B cell (primary cell): ENCODE data around the gene VOPP1. TPM values are rescaled to one million over a fixed set of nuclear protein-coding genes. Genes with fewer than 3 reads are reported as not detected.
A peak's percentile ranks its signal among the peaks of the same experiment; 100 is the strongest.

Experiments used
- ATAC-seq: fragments of 200-7000 bp; cut with Tn5 transposase; one replicate; pipeline ENCODE4 v1.10.0; 2021; ENCODE audit warnings: low read depth, mild to moderate bottlenecking, moderate number of reproducible peaks, moderate library complexity
- CTCF ChIA-PET: fragments of 350-600 bp; sonication (Branson Sonifier 250); formaldehyde crosslinking; loops from one replicate; lab custom pipeline; 2021; ENCODE audit warnings: antibody characterized with exemption, inconsistent platforms; lab: Charles Lee
- POLR2A ChIA-PET: fragments of 350-600 bp; sonication (Branson Sonifier 250); formaldehyde crosslinking; loops from one replicate; lab custom pipeline; 2021; ENCODE audit warnings: antibody characterized with exemption; lab: Charles Lee
- DNase-seq: peaks from one replicate; pipeline ENCODE4 v3.0.0; 2013
- H2AFZ ChIP-seq: 2 replicates; pipeline ENCODE4 v1.6.1; 2012; ENCODE audit warnings: mild to moderate bottlenecking, low read depth, low read length; ENCODE audit not compliant: insufficient read depth, poor library complexity, severe bottlenecking
- H3K27ac ChIP-seq, 2 donors: 1 replicate in 1 of 2; 2 replicates in 1 of 2; pipeline ENCODE4 v1.5.1; 2012 to 2013; ENCODE audit warnings: low read length in 2 of 2, mild to moderate bottlenecking in 2 of 2, moderate library complexity in 1 of 2
- H3K27me3 ChIP-seq, 4 experiments: fragments of 200-600 bp in 1 of 4; sonication (generic) in 1 of 4; replicated peaks in 1 of 4; 1 replicate in 2 of 4; 2 replicates in 2 of 4; pipeline versions ENCODE4 v1.6.1 to v1.7.0; 2013 to 2016; ENCODE audit warnings: low read length in 3 of 4, mild to moderate bottlenecking in 2 of 4, mixed read lengths in 1 of 4, moderate library complexity in 1 of 4; ENCODE audit not compliant: insufficient read depth in 4 of 4, control insufficient read depth in 3 of 4; ENCODE audit errors: control extremely low read depth in 1 of 4
- H3K36me3 ChIP-seq, 2 experiments: replicated peaks in 1 of 2; 1 replicate in 1 of 2; 2 replicates in 1 of 2; pipeline versions ENCODE4 v1.6.1 to v1.7.1; 2013; ENCODE audit warnings: low read length in 1 of 2; ENCODE audit not compliant: insufficient read depth in 2 of 2, control insufficient read depth in 1 of 2; ENCODE audit errors: control extremely low read depth in 1 of 2, extremely low read depth in 1 of 2
- H3K4me1 ChIP-seq, 2 donors: fragments of 200-600 bp in 1 of 2; sonication (generic) in 1 of 2; 1 replicate in 1 of 2; 2 replicates in 1 of 2; pipeline versions ENCODE4 v1.5.1 to v1.6.1; 2013 to 2017; ENCODE audit warnings: low read length in 2 of 2; ENCODE audit not compliant: control insufficient read depth in 2 of 2, insufficient read depth in 2 of 2
- H3K4me2 ChIP-seq: replicated peaks from 2 replicates; pipeline ENCODE3; 2012; ENCODE audit warnings: mild to moderate bottlenecking, low read depth, low read length; ENCODE audit not compliant: poor library complexity, severe bottlenecking
- H3K4me3 ChIP-seq, 5 experiments: fragments of 200-600 bp in 1 of 5; sonication (generic) in 1 of 5; 1 replicate in 3 of 5; 2 replicates in 2 of 5; pipeline versions ENCODE4 v1.5.1 to v1.7.0; 2011 to 2016; ENCODE audit warnings: low read length in 4 of 5, mild to moderate bottlenecking in 4 of 5, low read depth in 2 of 5, control low read depth in 1 of 5, moderate library complexity in 1 of 5; ENCODE audit not compliant: insufficient read depth in 1 of 5; ENCODE audit errors: control extremely low read depth in 1 of 5, extremely low read depth in 1 of 5
- H3K79me2 ChIP-seq: fragments of 200-600 bp; sonication (generic); one replicate; pipeline ENCODE4 v1.6.0; 2016; ENCODE audit warnings: low read length; ENCODE audit not compliant: control insufficient read depth, insufficient read depth
- H3K9ac ChIP-seq: fragments of 200-600 bp; sonication (generic); 2 replicates; pipeline ENCODE4 v1.6.1; 2017; ENCODE audit warnings: mild to moderate bottlenecking, low read length, moderate library complexity
- H3K9me3 ChIP-seq, 3 donors: one replicate each; pipeline versions ENCODE4 v1.6.1 to v1.7.1; 2013; ENCODE audit warnings: low read length in 2 of 3; ENCODE audit not compliant: control insufficient read depth in 2 of 3, insufficient read depth in 1 of 3; ENCODE audit errors: control extremely low read depth in 1 of 3
- H4K20me1 ChIP-seq: 2 replicates; pipeline ENCODE4 v1.6.0; 2012; ENCODE audit warnings: mild to moderate bottlenecking, low read length; ENCODE audit not compliant: insufficient read depth, control insufficient read depth, poor library complexity, severe bottlenecking
- H3K27ac Mint-ChIP-seq: one replicate; pipeline ENCODE4 v1.8.0; 2021; ENCODE audit warnings: mixed read lengths
- H3K27me3 Mint-ChIP-seq: one replicate; pipeline ENCODE4 v1.8.0; 2021; ENCODE audit warnings: mixed read lengths
- H3K4me1 Mint-ChIP-seq: one replicate; pipeline ENCODE4 v1.8.0; 2021; ENCODE audit warnings: mixed read lengths
- H3K4me3 Mint-ChIP-seq: one replicate; pipeline ENCODE4 v1.8.0; 2021; ENCODE audit warnings: mixed read lengths
- H3K9me3 Mint-ChIP-seq: one replicate; pipeline ENCODE4 v1.8.0; 2022; ENCODE audit warnings: mixed read lengths; ENCODE audit not compliant: insufficient read depth
- EZH2 ChIP-seq: IDR thresholded peaks from 2 replicates; pipeline ENCODE4 v1.6.1; 2012; ENCODE audit warnings: borderline replicate concordance, low read depth, mild to moderate bottlenecking, moderate library complexity, low read length; ENCODE audit not compliant: insufficient read depth, poor library complexity, severe bottlenecking
- WGBS: methylation state at CpG from one replicate; pipeline ENCODE4 v1.1.5; 2013; ENCODE audit warnings: missing lambda C conversion rate; ENCODE audit not compliant: insufficient coverage; 5-methylcytosine and 5-hydroxymethylcytosine counted together
- intact Hi-C: fragments of 100-400 bp; cut with micrococcal nuclease; formaldehyde crosslinking; loops from one replicate; pipeline ENCODE4 v1.10.0; 2022
- polyA plus RNA-seq: library from polyadenylated mRNA; depleted of rRNA; stranded (reverse); fragments of >200 nt; gene quantifications from 2 replicates; pipeline ENCODE4 v1.2.3, GENCODE V29; 2012
- total RNA-seq, 2 donors: library from RNA; stranded (reverse); fragments of 120-200 nt in 1 of 2; gene quantifications; 1 replicate in 1 of 2; 2 replicates in 1 of 2; pipeline versions ENCODE4 v1.2.3 to v1.2.4, GENCODE V29; 2013 to 2022
- TF ChIP-seq, protein P1 (sequence below): fragments of 200-600 bp; IDR thresholded peaks from one replicate; pipeline ENCODE4 v1.8.0; 2022; ENCODE audit warnings: antibody characterized with exemption, mild to moderate bottlenecking

Gene VOPP1
- total and polyA plus RNA-seq, 2 donors (not counting 1 experiment from before 2014, with no cell fraction given): 53.2 to 256 TPM

DNA sequence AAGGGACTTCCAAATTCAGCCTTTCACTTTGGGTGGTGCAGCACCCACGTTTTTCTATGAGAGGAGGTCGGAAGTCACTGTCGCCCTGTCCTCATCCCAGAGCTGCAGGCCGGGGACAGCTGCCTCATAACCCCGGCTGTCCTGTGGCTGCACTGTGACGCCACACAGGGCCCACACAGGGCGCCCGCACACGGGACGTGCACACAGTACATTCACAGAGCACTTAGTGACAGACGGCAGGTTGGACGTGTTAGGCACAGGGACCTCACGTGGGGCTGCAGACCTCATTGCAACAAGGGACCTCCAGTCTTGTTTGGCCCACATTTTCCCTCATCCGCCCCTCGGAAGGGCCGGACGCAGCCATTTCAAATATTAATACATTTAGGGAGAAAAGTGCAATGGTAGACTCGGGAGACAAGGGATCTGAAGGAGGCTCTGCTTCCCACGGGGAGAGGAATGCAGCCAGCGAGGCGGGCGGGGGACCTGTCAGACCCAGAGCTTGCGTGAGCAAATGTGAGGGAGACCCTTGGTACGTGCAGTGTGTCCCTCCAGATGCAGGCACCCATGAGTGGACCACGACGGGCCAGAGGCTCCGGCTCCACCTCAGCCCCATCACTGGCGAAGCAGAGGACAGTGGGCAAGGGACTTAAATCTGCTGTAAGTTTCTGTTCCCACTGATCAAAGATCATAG lies 86.7 kb downstream of the VOPP1 start:
- Histone ChIP-seq H3K36me3 (peaks cover 0 to 72% of the 10 kb centered on the region in 2 experiments), H3K4me1 (no peaks in the 10 kb centered on the region), H3K27me3 (no peaks in the 10 kb centered on the region), H4K20me1 (peaks cover 52% of the 10 kb centered on the region), H3K4me2 (no peak overlapping the region), H2AFZ (no peak overlapping the region), H3K9ac (no peak overlapping the region), H3K9me3 (no peaks in the 10 kb centered on the region), H3K4me3 (no peak overlapping the region), H3K27ac (no peak overlapping the region), H3K79me2 (peaks cover 73% of the 10 kb centered on the region)
- 97% methylated on average over 23 of the region's 28 CpGs for WGBS
- H3K27ac Mint-ChIP-seq: peak overlapping the region; percentile 10
- no peaks in the 10 kb centered on the region for H3K27me3 Mint-ChIP-seq
- ChIA-PET CTCF (no interaction called here), POLR2A (no interaction called here)
- no peak for ATAC-seq
- TF ChIP-seq, protein P1, sequence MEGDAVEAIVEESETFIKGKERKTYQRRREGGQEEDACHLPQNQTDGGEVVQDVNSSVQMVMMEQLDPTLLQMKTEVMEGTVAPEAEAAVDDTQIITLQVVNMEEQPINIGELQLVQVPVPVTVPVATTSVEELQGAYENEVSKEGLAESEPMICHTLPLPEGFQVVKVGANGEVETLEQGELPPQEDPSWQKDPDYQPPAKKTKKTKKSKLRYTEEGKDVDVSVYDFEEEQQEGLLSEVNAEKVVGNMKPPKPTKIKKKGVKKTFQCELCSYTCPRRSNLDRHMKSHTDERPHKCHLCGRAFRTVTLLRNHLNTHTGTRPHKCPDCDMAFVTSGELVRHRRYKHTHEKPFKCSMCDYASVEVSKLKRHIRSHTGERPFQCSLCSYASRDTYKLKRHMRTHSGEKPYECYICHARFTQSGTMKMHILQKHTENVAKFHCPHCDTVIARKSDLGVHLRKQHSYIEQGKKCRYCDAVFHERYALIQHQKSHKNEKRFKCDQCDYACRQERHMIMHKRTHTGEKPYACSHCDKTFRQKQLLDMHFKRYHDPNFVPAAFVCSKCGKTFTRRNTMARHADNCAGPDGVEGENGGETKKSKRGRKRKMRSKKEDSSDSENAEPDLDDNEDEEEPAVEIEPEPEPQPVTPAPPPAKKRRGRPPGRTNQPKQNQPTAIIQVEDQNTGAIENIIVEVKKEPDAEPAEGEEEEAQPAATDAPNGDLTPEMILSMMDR: no peak
- no peaks in the 10 kb centered on the region for H3K9me3 Mint-ChIP-seq
- no peak for DNase-seq
- no peak overlapping the region for H3K4me3 Mint-ChIP-seq
- peaks cover 12% of the 10 kb centered on the region for H3K4me1 Mint-ChIP-seq
- intact Hi-C loops: no loop called here

DNA sequence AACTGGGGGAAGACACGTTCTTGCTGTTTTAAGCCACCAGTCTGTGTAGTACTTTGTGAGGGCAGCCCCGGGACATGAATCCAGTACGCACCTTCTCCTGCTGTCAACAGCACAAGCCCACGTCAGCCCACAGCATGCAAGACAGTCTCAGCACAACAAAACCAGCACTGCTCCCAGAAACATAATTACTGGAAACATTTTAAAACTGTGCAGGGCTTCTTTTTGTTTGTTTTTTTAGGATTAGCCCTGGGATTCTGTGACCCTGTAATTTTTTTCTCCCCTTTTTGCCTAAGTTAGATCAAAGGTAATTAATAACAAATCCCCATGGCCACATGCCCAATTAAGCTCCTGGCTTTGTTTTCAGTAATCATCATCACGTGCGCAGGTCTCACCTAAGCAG lies 87.5 kb downstream of the VOPP1 start:
- Histone ChIP-seq H3K27me3 (no peaks in the 10 kb centered on the region), H3K79me2 (peaks cover 65% of the 10 kb centered on the region), H3K9ac (no peak overlapping the region), H2AFZ (no peak overlapping the region), H3K4me1 (no peaks in the 10 kb centered on the region), H3K4me3 (no peak overlapping the region), H3K4me2 (no peak overlapping the region), H4K20me1 (peaks cover 47% of the 10 kb centered on the region), H3K27ac (no peak overlapping the region), H3K9me3 (no peaks in the 10 kb centered on the region), H3K36me3 (peaks cover 0 to 64% of the 10 kb centered on the region in 2 experiments)
- TF ChIP-seq, protein P1: no peak
- no peak for TF ChIP-seq EZH2
- DNase-seq: no peak
- Mint-ChIP-seq H3K4me1 (peaks cover 13% of the 10 kb centered on the region), H3K27me3 (no peaks in the 10 kb centered on the region), H3K4me3 (no peak overlapping the region), H3K9me3 (no peaks in the 10 kb centered on the region), H3K27ac (peak overlapping the region; percentile 38)
- no peak for ATAC-seq
- intact Hi-C loops: no loop called here
- POLR2A ChIA-PET: no interaction called here
- CTCF ChIA-PET: no interaction called here
- WGBS: 92% methylated on average over 6 of the region's 6 CpGs
